Measurements from ENCODE around the gene TRIP6.

GRCh38 chr7:100893910-100894721 is 26.9 kb downstream of the TRIP6 start:
- TF ChIP-seq CTCF (IDR thresholded peaks at IDR 0.05; ENCODE audit: low read depth, low read length) = no peak
- no peak for TF ChIP-seq EZH2phosphoT487 (IDR thresholded peaks at IDR 0.05; ENCODE audit: low read depth)

Data from OCI-LY3 (cell line).